ENCODE measurements around the gene UROC1.
A peak's percentile ranks its signal among the peaks of the same experiment; 100 is the strongest.

UROC1 gene

GRCh38 chr3:126530171-126531050 lies 12.8 kb upstream of the UROC1 start:
- DNase-seq, result no peak

GRCh38 chr3:126529585-126530170 lies 12.1 kb upstream of the UROC1 start:
- no peak for DNase-seq

GRCh38 chr3:126528800-126529541 lies 11.4 kb upstream of the UROC1 start:
- no peak for DNase-seq

- no peak for DNase-seq
Observed at GRCh38 chr3:126528419-126528799, 10.8 kb upstream of the UROC1 start.

- DNase-seq, result no peak
Observed at GRCh38 chr3:126527455-126528211, 10.1 kb upstream of the UROC1 start.

GRCh38 chr3:126527006-126527405 lies 9.4 kb upstream of the UROC1 start:
- no peak for DNase-seq

GRCh38 chr3:126526668-126527005 lies 9.1 kb upstream of the UROC1 start:
- DNase-seq, result no peak

GRCh38 chr3:126525853-126526667 lies 8.5 kb upstream of the UROC1 start:
- no peak for DNase-seq

GRCh38 chr3:126525091-126525852 lies 7.7 kb upstream of the UROC1 start:
- DNase-seq, result no peak

GRCh38 chr3:126524429-126524988 lies 6.9 kb upstream of the UROC1 start:
- DNase-seq, result no peak

- no peak for DNase-seq
Observed at GRCh38 chr3:126523745-126524428, 6.3 kb upstream of the UROC1 start, which contains the start of gene CHST13. TSS of gene CHST13 (plus strand) at chr3:126524155. CDS start at chr3:126524333, 178 bp downstream.

- DNase-seq, result peak; percentile 27
Observed at GRCh38 chr3:126522363-126522788, 4.8 kb upstream of the UROC1 start.

- no peak for DNase-seq
Observed at GRCh38 chr3:126521122-126521891, 3.7 kb upstream of the UROC1 start.

- no peak for DNase-seq
Observed at GRCh38 chr3:126519506-126520455, 2.2 kb upstream of the UROC1 start.

- DNase-seq, result no peak
Observed at GRCh38 chr3:126518779-126519177, 1.2 kb upstream of the UROC1 start.

GRCh38 chr3:126517986-126518778 lies 609 bp upstream of the UROC1 start:
- DNase-seq, result no peak

GRCh38 chr3:126516936-126517290 lies 660 bp downstream of the UROC1 start:
- no peak for DNase-seq

Measured in T-helper 9 cell (primary cell).